ENCODE data around the gene NAA10. TPM values are rescaled to one million over a fixed set of nuclear protein-coding genes. Genes with fewer than 3 reads are reported as not detected.

The NAA10 gene
- total and polyA plus RNA-seq, 10 donors, result 56.4 to 174 (median 87.8) TPM

DNA sequence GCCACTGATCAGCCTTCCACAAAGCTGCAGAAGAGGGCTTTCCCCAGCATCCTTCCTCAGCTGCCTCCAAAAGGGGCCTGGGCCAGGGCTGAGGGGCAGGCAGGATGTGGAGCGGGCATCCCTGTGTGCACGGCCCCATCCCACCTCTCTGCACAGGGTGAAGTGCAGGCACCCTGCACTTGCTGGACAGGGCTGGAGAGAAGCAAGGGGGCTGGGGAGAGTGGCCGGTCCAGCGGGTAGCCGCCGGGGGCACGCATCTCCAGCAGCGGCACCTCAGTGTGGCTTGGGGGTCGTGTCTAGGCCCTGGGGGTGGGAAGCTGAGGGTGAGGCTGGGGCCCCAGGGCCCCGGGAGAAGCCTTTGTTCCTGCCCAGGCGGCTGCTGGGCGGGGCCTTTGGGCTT is 27.4 kb downstream of the NAA10 start:
- intact Hi-C loops (cut with DNase I; ENCODE audit: low total_unique reads), result no loop called here
- DNase-seq, result no peak
- Histone ChIP-seq H3K36me3 (peaks cover 0 to 58% (median 20%) of the 10 kb centered on the region in 6 donors), H3K4me1 (peaks cover 6 to 44% (median 29%) of the 10 kb centered on the region in 6 donors), H3K4me3 (no peak overlapping the region), H3K27me3 (replicated peaks in 1 of 7) (peaks cover 0 to 13% (median 0%) of the 10 kb centered on the region in 7 donors), H3K9me3 (no peaks in the 10 kb centered on the region), H3K27ac (no peak overlapping the region)
- TF ChIP-seq, protein P1, sequence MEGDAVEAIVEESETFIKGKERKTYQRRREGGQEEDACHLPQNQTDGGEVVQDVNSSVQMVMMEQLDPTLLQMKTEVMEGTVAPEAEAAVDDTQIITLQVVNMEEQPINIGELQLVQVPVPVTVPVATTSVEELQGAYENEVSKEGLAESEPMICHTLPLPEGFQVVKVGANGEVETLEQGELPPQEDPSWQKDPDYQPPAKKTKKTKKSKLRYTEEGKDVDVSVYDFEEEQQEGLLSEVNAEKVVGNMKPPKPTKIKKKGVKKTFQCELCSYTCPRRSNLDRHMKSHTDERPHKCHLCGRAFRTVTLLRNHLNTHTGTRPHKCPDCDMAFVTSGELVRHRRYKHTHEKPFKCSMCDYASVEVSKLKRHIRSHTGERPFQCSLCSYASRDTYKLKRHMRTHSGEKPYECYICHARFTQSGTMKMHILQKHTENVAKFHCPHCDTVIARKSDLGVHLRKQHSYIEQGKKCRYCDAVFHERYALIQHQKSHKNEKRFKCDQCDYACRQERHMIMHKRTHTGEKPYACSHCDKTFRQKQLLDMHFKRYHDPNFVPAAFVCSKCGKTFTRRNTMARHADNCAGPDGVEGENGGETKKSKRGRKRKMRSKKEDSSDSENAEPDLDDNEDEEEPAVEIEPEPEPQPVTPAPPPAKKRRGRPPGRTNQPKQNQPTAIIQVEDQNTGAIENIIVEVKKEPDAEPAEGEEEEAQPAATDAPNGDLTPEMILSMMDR (IDR thresholded peaks at IDR 0.05 in 8 of 11, conservative IDR thresholded peaks at IDR 0.05 in 3 of 11), result no peak
- TF ChIP-seq POLR2AphosphoS5 (IDR thresholded peaks at IDR 0.05), result peak in 1 of 3 donors; percentile 60
- no peak for TF ChIP-seq POLR2A (IDR thresholded peaks at IDR 0.05)
- WGBS, 5 donors, result 77 to 87% (median 85%) methylated on average over 3 to 12 of the region's 12 CpGs

DNA sequence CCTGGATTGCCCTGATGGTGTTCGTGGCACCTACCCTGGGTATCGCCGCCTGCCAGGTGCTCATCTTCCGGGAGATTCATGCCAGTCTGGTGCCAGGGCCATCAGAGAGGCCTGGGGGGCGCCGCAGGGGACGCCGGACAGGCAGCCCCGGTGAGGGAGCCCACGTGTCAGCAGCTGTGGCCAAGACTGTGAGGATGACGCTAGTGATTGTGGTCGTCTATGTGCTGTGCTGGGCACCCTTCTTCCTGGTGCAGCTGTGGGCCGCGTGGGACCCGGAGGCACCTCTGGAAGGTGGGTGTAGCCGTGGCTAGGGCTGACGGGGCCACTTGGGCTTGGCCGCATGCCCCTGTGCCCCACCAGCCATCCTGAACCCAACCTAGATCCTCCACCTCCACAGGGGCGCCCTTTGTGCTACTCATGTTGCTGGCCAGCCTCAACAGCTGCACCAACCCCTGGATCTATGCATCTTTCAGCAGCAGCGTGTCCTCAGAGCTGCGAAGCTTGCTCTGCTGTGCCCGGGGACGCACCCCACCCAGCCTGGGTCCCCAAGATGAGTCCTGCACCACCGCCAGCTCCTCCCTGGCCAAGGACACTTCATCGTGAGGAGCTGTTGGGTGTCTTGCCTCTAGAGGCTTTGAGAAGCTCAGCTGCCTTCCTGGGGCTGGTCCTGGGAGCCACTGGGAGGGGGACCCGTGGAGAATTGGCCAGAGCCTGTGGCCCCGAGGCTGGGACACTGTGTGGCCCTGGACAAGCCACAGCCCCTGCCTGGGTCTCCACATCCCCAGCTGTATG is 28.5 kb downstream of the NAA10 start:
- Histone ChIP-seq H3K27me3 (replicated peaks in 1 of 7) (peaks cover 0 to 11% (median 0%) of the 10 kb centered on the region in 7 donors), H3K27ac (peak overlapping the region in 3 of 8 donors; percentile 28 to 54 (median 48)), H3K36me3 (peaks cover 0 to 46% (median 19%) of the 10 kb centered on the region in 6 donors), H3K9me3 (no peaks in the 10 kb centered on the region), H3K4me1 (peaks cover 6 to 56% (median 39%) of the 10 kb centered on the region in 6 donors), H3K4me3 (no peak overlapping the region)
- 40 to 83% (median 63%) methylated on average over 1 to 27 of the region's 27 CpGs for WGBS, 5 donors
- DNase-seq, result peak; percentile 76
- intact Hi-C loops (cut with DNase I; ENCODE audit: low total_unique reads), result no loop called here
- TF ChIP-seq POLR2AphosphoS5 (IDR thresholded peaks at IDR 0.05) (peak; percentile 6 to 40 (median 36)), POLR2A (IDR thresholded peaks at IDR 0.05) (no peak)

DNA sequence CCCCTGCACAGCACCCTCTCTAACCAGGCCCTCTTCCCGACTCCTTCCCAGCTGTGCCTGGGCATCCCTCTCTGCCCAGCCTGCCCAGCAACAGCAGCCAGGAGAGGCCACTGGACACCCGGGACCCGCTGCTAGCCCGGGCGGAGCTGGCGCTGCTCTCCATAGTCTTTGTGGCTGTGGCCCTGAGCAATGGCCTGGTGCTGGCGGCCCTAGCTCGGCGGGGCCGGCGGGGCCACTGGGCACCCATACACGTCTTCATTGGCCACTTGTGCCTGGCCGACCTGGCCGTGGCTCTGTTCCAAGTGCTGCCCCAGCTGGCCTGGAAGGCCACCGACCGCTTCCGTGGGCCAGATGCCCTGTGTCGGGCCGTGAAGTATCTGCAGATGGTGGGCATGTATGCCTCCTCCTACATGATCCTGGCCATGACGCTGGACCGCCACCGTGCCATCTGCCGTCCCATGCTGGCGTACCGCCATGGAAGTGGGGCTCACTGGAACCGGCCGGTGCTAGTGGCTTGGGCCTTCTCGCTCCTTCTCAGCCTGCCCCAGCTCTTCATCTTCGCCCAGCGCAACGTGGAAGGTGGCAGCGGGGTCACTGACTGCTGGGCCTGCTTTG is 29.2 kb downstream of the NAA10 start:
- peak; percentile 42 to 78 (median 67) for TF ChIP-seq POLR2AphosphoS5 (IDR thresholded peaks at IDR 0.05)
- no peak for TF ChIP-seq POLR2A (IDR thresholded peaks at IDR 0.05)
- peaks cover 0 to 39% (median 19%) of the 10 kb centered on the region in 6 donors for H3K36me3 ChIP-seq
- 70 to 94% (median 90%) methylated on average over 2 to 32 of the region's 32 CpGs for WGBS, 5 donors
- H3K9me3 ChIP-seq, result no peaks in the 10 kb centered on the region
- H3K27me3 ChIP-seq (replicated peaks in 1 of 7), result peaks cover 0 to 11% (median 0%) of the 10 kb centered on the region in 7 donors
- intact Hi-C loops (cut with DNase I; ENCODE audit: low total_unique reads), result no loop called here
- peaks cover 11 to 63% (median 46%) of the 10 kb centered on the region in 6 donors for H3K4me1 ChIP-seq
- peak; percentile 74 for DNase-seq
- peak overlapping the region in 2 of 8 donors; percentile 28 to 78 for H3K27ac ChIP-seq
- H3K4me3 ChIP-seq, result no peak overlapping the region

DNA sequence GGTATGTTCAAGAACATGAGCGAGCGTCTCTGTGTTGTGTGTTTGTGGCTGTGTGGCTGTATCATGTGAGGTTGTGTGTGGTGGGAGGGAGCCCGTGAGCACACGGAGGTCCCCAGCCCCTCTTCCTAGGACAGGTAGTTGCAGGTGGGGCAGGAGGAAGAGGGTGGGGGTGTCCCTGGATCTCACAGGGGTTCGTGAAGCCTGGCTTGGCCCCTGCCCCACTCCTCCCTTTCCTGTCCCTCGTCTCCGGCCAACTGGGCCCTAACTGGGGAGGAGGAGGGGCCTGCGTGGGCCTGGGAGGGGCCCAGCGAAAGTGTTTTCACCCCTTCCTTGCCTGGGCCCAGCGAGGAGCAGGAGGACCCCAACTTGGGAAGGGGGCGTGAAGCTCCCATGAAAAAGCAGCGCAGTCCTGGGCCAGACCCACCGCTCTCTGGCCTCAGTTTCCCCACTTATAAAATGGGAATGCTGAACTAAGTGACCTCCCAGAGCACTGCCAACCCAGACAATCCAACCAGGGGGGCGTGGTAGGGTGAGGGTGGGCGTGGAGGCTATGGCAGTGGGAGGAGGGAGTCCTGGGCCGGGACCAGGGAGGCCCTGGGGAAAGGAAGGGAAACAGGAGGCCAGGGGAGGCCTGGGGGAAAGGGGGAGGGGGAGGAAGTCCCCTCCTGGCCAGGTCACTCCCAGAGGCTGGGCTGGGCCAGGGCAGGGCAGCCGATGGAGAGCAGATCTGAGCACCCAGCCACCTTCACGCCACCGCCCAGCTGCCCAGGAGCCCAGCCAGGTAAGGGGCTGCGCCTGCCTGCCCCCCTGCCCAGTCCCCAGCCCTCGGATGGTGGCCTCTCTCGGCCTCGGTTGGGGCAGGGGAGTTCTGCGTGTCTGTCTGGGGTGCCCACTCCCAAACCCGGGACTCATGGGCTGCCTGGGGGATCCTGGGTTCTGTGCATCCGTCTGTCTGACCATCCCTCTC is 30.6 kb downstream of the NAA10 start, which contains the start of gene AVPR2:
Gene AVPR2 (plus strand): TSS at position 683 of the 967 bp plus-strand sequence. CDS start 473 bp downstream, outside the sequence.
- peaks cover 12 to 70% (median 51%) of the 10 kb centered on the region in 6 donors for H3K4me1 ChIP-seq
- TF ChIP-seq, protein P1 (IDR thresholded peaks at IDR 0.05 in 8 of 11, conservative IDR thresholded peaks at IDR 0.05 in 3 of 11), result no peak
- TF ChIP-seq POLR2A (IDR thresholded peaks at IDR 0.05), result no peak
- TF ChIP-seq POLR2AphosphoS5 (IDR thresholded peaks at IDR 0.05), result peak; percentile 46 to 69 (median 59)
- peak within 1 kb of the TSS in 1 of 8 donors; percentile 25 for H3K4me3 ChIP-seq
- H3K27me3 ChIP-seq (replicated peaks in 1 of 7), result peaks cover 0 to 4% (median 0%) of the 10 kb centered on the region in 7 donors
- 24 to 59% (median 37%) methylated on average over 10 to 26 of the region's 26 CpGs for WGBS, 5 donors
- H3K36me3 ChIP-seq, result peaks cover 0 to 26% (median 8%) of the 10 kb centered on the region in 6 donors
- peaks cover 0 to under 1% (median 0%) of the 10 kb centered on the region in 8 donors for H3K9me3 ChIP-seq
- no peak for DNase-seq
- intact Hi-C loops (cut with DNase I; ENCODE audit: low total_unique reads), result no loop called here
- H3K27ac ChIP-seq, result peak within 1 kb of the TSS in 6 of 8 donors; percentile 47 to 78 (median 57)

Measured in spleen (tissue), 11 donors.